GM21723 (cell line): Measurements from ENCODE around the gene ST8SIA4.

Experiments used
- ATAC-seq: cut with Tn5 transposase; IDR thresholded peaks from one replicate; pipeline ENCODE4 v1.9.1; 2021; ENCODE audit warnings: mild to moderate bottlenecking, moderate library complexity; ENCODE audit not compliant: unreplicated experiment

Gene ST8SIA4

DNA sequence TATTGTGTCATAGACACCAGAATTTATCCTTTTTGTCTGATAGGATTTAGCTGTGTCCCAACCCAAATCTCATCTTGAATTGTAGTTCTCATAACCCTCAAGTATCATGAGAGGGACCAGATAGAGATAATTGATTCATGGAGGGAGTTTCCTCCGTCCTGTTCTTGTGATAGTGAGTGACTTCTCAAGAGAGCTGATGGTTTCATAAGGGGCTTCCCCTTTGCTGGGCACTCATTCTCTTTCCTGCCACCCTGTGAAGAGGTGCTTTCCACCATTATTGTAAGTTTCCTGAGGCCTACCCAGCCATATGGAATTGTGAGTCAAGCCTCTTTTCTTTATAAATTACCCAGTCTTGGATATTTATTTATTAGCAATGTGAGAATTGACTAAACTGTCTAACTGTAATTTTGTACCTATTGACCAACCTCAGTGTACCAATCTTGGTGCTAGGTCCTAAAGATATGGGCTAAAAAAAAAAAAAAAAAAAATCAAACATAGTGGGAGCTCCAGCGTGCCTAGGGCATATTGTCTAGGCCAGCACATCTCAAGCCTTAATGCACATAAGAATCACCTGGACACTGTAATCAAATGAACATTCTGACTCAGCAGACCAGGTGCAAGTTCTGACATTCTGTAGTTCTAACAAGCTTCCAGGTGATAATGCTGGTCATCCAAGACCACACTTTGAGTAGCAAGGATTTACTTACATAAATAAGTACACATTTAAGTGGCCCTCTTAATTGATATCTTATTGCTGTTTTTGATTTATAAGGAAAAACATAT, 30.5 kb downstream of the ST8SIA4 start:
- ATAC-seq = no peak

DNA sequence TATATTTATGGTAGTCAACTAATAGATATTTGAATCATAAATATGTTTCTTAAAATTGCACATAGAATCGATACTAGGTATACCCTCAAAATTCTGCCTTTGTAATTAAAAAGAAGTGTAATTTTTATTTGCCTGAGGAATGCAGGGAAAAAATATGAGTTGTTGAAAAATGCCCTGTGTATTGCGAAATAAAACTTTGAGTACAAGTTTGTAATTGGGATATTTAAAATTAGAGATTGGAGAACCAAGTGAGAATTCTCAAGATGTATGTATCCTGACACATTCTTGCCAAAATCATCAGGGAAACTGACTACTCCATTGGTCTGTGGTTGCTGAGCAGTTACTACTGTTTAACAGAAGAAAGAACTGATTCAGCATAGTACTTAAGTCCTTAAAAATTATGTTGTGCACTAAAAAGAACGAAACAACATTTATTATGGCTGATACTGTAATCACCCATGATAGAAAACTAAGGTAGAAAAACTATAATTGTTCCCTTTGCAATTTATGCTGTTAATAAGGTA, 36.0 kb downstream of the ST8SIA4 start:
- no peak for ATAC-seq

GRCh38 chr5:100864931-100865330, 38.2 kb downstream of the ST8SIA4 start:
- no peak for ATAC-seq

GRCh38 chr5:100863739-100864138, 39.3 kb downstream of the ST8SIA4 start:
- no peak for ATAC-seq

- ATAC-seq = no peak
These were observed 41.9 kb downstream of the ST8SIA4 start for GRCh38 chr5:100861148-100861547.

GRCh38 chr5:100860407-100860806, 42.7 kb downstream of the ST8SIA4 start:
- peak; percentile 47 for ATAC-seq

DNA sequence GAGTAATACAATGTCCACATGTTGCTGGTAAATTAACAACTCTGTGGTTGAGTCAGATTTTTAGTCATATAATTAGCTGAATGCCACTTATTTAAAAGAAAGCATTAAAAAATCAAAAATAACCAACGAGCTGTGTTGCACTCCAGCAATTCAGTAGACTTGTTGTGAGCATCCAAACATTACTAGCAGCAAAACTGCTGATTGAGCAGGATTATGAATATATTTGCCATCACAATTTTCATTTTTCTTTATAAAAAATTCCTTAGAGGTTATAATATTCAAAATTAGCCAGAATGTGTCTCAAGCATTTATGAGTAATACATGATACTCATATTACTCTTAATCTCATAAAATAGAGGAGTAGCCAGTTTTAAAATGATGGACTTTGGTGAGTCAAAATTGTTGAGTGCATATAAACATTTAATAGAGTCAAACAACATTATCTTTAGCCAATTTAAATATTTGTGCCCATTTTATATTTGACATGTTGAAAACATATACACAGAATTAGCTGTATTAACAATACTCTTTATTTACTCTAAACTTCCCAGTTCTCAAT, 44.0 kb downstream of the ST8SIA4 start:
- ATAC-seq = no peak

- no peak for ATAC-seq
These were observed 46.6 kb downstream of the ST8SIA4 start for GRCh38 chr5:100856462-100856861.

GRCh38 chr5:100855937-100856430, 47.1 kb downstream of the ST8SIA4 start:
- ATAC-seq = no peak

DNA sequence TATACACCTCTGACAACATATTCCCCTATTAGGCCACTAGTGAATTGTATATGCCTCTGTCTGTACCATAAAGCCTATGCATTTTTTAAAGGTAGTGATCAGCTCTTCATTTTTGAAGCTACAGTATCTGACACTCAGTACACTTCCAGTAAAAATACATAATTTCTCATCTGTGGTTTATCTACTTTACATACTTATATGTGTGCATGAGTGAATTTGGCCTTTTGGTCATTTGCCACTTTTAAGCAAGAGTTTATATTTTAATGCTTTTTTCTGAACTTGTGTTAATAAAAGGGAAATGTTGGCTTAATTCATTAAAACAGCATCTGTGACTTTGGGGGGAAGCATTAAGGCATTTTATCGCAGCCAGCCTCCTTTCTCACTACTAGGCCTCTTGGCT, 47.8 kb downstream of the ST8SIA4 start:
- ATAC-seq = no peak

GRCh38 chr5:100854591-100854990, 48.5 kb downstream of the ST8SIA4 start:
- ATAC-seq = no peak

DNA sequence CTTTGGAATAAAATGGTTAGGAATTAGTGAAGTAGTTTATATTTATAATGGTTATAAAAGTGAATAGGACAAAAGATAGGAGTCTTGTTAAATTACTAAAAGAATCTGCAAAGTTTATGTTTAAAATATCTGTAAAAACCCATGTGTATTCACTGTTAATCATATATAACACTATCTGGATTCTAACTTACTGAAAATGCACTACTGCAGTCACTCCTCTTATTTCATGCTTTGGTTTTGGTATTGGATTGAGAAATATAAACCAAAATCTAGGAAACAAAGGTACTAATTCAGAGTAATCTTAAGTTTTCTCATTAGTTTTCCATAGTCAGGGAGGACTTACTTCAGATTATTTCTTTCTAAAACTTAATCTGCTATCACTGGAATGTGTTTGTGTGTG, 49.5 kb downstream of the ST8SIA4 start:
- no peak for ATAC-seq

DNA sequence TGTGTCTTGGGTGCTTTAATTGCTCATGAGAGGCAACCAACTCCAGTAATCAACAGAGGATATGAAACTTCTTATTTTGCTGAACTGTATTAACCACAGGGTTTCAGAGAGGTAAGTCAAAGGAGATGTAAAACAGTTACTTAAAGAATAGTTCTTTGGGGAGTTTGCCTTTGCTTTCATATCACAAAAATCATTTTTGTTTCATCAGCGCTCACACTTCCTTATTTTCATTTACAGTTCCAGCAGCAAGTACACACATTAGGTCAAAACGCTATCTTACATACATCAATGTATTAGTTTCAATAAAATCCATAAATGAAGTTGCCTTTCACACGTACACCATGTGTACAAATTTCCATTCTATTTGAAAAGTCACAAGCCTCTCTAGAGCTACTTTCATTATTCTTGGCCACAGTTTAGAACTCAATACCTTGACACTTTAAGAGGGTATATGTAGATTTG, 50.1 kb downstream of the ST8SIA4 start:
- ATAC-seq = peak; percentile 93

DNA sequence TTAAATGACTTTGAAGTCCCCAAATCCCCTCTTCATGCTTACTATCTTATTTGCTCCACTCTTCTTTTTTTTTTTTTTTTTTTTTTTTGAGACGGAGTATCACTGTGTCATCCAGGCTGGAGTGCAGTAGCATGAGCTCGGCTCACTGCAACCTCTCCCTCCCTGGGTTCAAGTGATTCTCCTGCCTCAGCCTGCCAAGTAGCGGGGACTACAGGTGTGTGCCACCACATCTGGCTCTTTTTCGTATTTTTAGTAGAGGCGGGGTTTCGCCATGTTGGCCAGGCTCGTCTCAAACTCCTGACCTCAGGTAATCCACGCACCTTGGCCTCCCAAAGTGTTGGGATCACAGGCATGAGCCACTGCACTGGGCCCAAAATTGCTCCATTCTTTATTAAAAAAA, 51.0 kb downstream of the ST8SIA4 start:
- ATAC-seq = no peak

GRCh38 chr5:100846772-100847171, 56.3 kb downstream of the ST8SIA4 start:
- no peak for ATAC-seq

DNA sequence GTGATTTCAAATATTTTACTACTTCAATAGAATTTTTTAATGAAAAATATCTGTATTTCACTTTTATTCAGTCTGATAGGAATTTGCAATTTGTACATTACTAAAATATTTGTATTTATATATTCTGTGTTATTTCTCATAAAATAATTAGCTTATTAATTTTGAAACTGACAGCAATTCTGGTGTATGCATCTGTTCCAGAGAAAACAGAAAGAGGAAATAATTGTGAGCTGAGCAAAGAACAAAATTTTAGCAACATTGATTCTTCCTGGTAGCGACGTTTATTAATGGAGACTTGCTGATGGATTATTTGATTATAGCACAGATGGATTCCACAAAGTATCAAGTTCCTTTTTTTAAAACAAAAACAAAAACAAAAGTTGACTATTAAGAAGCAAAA, 61.0 kb downstream of the ST8SIA4 start:
- ATAC-seq = no peak

- ATAC-seq = peak; percentile 45
These were observed 61.6 kb downstream of the ST8SIA4 start for GRCh38 chr5:100841358-100842076.

DNA sequence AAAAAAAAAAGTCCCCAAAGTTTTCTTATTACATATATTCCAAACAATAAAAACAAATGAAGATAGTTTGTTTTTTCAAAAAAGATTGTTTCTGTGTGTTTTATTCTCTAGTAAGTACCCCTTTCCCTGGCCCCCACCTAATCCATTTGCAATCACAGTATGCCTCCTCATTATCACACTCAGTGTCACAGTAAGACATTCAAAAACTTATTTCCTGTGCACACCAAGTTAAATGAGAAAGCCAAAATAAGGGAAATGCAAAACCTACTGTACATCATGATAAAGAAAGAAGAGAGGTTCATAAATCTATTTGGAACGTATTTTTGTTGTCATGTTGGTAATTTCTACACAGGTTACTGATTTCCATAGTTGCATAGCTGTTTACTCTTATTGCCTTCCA, 62.3 kb downstream of the ST8SIA4 start:
- peak; percentile 43 for ATAC-seq

DNA sequence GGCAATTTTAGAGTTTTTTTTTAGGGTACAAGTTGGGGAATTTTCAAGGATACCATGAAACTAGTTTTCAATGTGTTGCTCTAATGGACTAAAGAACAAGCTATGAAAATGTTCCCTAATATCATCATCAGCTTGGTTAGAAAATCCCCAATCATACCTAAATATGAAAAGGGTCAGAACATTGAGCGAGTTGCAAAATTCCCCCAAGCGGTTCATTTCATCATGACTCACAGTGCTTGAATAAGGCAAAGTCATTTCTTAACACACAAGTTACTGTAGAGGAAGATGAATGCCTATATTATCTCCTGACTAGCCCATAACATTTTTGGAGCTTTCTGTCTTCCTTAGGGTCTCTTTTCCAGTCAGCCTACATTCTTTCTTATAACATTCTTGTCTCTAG, 62.7 kb downstream of the ST8SIA4 start:
- ATAC-seq = peak; percentile 81

DNA sequence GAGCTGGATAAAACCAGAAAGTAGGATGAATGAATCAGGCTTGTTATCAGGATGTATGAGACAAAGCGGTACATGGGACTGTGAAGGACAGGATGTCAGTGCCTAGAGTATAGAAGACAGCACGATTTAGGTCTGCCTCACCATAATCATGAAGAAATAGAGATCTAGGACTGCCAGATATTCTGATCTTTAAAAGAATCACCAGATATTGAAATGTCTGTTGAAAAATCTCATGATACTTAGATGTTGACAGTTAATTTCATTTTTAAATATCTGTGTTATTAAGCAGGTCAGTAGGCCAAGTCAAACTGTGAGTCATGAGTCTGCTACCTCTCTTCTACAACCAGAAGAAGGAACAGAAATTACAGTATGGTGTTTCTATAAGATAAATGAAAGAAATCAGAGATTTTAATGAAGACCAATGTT, 65.0 kb downstream of the ST8SIA4 start:
- ATAC-seq = no peak

- no peak for ATAC-seq
These were observed 68.6 kb downstream of the ST8SIA4 start for GRCh38 chr5:100834519-100834918.
